K562 (cell line): Measurements from ENCODE around the gene ELOVL1. TPM values are rescaled to one million over a fixed set of nuclear protein-coding genes. Genes with fewer than 3 reads are reported as not detected.

ENCODE experiments used
- ATAC-seq: fragments of 200-7000 bp; cut with Tn5 transposase; 3 replicates; pipeline ENCODE4 v1.9.1; 2020; ENCODE audit warnings: moderate library complexity
- BruUV-seq: library from RNA; stranded (reverse); fragments of 400-500 nt; replicated peaks from 2 replicates; lab custom pipeline; 2021; lab: Mats Ljungman, UMichigan
- CTCF ChIA-PET: fragments of 300-600 bp; formaldehyde crosslinking; extraction: SDS; loops from one replicate; lab custom pipeline; 2021; ENCODE audit warnings: low intra/inter-chr PET ratio; lab: Yijun Ruan, JAX
- POLR2A ChIA-PET: fragments of 300-600, 350-650 bp; sonication (Branson Sonifier 250); formaldehyde crosslinking; extraction: SDS; loops from one replicate; lab custom pipeline; 2021; ENCODE audit warnings: antibody characterized with exemption, inconsistent platforms; lab: Yijun Ruan, JAX
- DNase-seq, 4 experiments: peaks; one replicate each; pipeline versions ENCODE4 v3.0.0 to v3.0.0-alpha.2; 2011 to 2018; ENCODE audit warnings: low spot score in 3 of 4, mixed read lengths in 3 of 4; ENCODE audit errors: extremely low read depth in 1 of 4
- FAIRE-seq: peaks from 2 replicates; lab custom pipeline; 2011; peaks lifted over from hg19 to GRCh38; lab: Jason Lieb, UNC
- H2AFZ ChIP-seq: 2 replicates; pipeline ENCODE4 v1.6.0; 2011; ENCODE audit warnings: low read depth, low read length, control low read depth, inconsistent platforms
- H3K27ac ChIP-seq: fragments of 200-600 bp; 3 replicates; pipeline ENCODE4 v1.8.0; 2011; ENCODE audit warnings: low read depth, mild to moderate bottlenecking, control low read depth, inconsistent platforms, low read length, moderate library complexity, mixed read lengths; ENCODE audit errors: extremely low read depth
- H3K27me3 ChIP-seq, 2 experiments: fragments of 300-600 bp in 1 of 2; 2 replicates in 1 of 2; 3 replicates in 1 of 2; pipeline versions ENCODE4 v1.6.0 to v1.8.0; 2011; ENCODE audit warnings: inconsistent platforms in 2 of 2, low read length in 2 of 2, mild to moderate bottlenecking in 1 of 2, mixed read lengths in 1 of 2, moderate library complexity in 1 of 2; ENCODE audit not compliant: control insufficient read depth in 2 of 2, insufficient read depth in 2 of 2
- H3K36me3 ChIP-seq: fragments of 300-600 bp; 3 replicates; pipeline ENCODE4 v1.8.0; 2011; ENCODE audit warnings: mild to moderate bottlenecking, low read length, inconsistent platforms; ENCODE audit not compliant: control insufficient read depth, insufficient read depth
- H3K4me1 ChIP-seq, 2 experiments: fragments of 200-600 bp in 1 of 2; replicated peaks in 1 of 2; 2 replicates in 1 of 2; 3 replicates in 1 of 2; pipeline versions ENCODE4 v1.5.1 to v1.8.0; 2011; ENCODE audit warnings: inconsistent platforms in 2 of 2, low read length in 2 of 2, mild to moderate bottlenecking in 1 of 2, mixed read lengths in 1 of 2, moderate library complexity in 1 of 2; ENCODE audit not compliant: control insufficient read depth in 2 of 2, insufficient read depth in 2 of 2
- H3K4me2 ChIP-seq: 2 replicates; pipeline ENCODE4 v1.6.1; 2011; ENCODE audit warnings: low read length, control low read depth, inconsistent platforms, mixed read lengths; ENCODE audit not compliant: insufficient read depth
- H3K4me3 ChIP-seq: fragments of 200-600 bp; sonication (generic), shearing (Covaris generic); 2 replicates; pipeline ENCODE4 v1.5.1; 2016; ENCODE audit warnings: control low read depth, inconsistent platforms
- H3K79me2 ChIP-seq: fragments of 200-600 bp; 3 replicates; pipeline ENCODE4 v1.8.0; 2011; ENCODE audit warnings: low read length, inconsistent platforms; ENCODE audit not compliant: control insufficient read depth, insufficient read depth
- H3K9ac ChIP-seq, 2 experiments: 2 replicates each; pipeline versions ENCODE4 v1.6.0 to v1.6.1; 2011; ENCODE audit warnings: low read depth in 2 of 2, low read length in 2 of 2, control low read depth in 1 of 2, inconsistent platforms in 1 of 2, mild to moderate bottlenecking in 1 of 2, mixed read lengths in 1 of 2; ENCODE audit not compliant: insufficient read depth in 1 of 2
- H3K9me1 ChIP-seq: one replicate; pipeline ENCODE4 v1.6.0; 2011; ENCODE audit warnings: inconsistent platforms, mild to moderate bottlenecking, low read length, moderate library complexity; ENCODE audit not compliant: control insufficient read depth, insufficient read depth
- H3K9me3 ChIP-seq: replicated peaks from 2 replicates; pipeline ENCODE4 v1.5.1; 2011; ENCODE audit warnings: low read depth, low read length, inconsistent platforms; ENCODE audit not compliant: control insufficient read depth, insufficient read depth
- H4K20me1 ChIP-seq: replicated peaks from 2 replicates; pipeline ENCODE4 v1.6.1; 2011; ENCODE audit warnings: low read length, inconsistent platforms, mixed read lengths; ENCODE audit not compliant: control insufficient read depth, insufficient read depth
- CEBPB ChIP-seq: fragments of 450-650 bp; IDR thresholded peaks from 2 replicates; pipeline ENCODE4 v1.6.1; 2016; ENCODE audit warnings: missing genetic modification characterization, missing compliant biosample characterization
- CTBP1 ChIP-seq: fragments of 450-650 bp; IDR thresholded peaks from 2 replicates; pipeline ENCODE4 v1.6.1; 2016; ENCODE audit warnings: borderline replicate concordance
- DIDO1 ChIP-seq: fragments of 450-650 bp; IDR thresholded peaks from 2 replicates; pipeline ENCODE4 v1.6.1; 2016; ENCODE audit warnings: low read depth, missing biosample characterization, missing genetic modification characterization
- DNMT1 ChIP-seq: fragments of 450-650 bp; IDR thresholded peaks from 2 replicates; pipeline ENCODE4 v1.6.1; 2016; ENCODE audit warnings: antibody characterized with exemption, mild to moderate bottlenecking
- ETV5 ChIP-seq: sonication (generic); formaldehyde crosslinking; IDR thresholded peaks from 2 replicates; pipeline ENCODE4 v1.4.0; 2020; ENCODE audit warnings: low read depth, mild to moderate bottlenecking, missing genetic modification reagents
- NFE2 ChIP-seq: IDR thresholded peaks from 2 replicates; pipeline ENCODE4 v1.6.1; 2014; ENCODE audit warnings: antibody characterized with exemption, low read depth
- NR3C1 ChIP-seq: sonication (generic); formaldehyde crosslinking; IDR thresholded peaks from 2 replicates; pipeline ENCODE4 v1.8.1; 2022; ENCODE audit warnings: missing genetic modification reagents
- PHTF2 ChIP-seq: fragments of 250-450 bp; sonication (Bioruptor Pico); IDR thresholded peaks from 2 replicates; pipeline ENCODE4 v1.5.0; 2021; ENCODE audit warnings: mild to moderate bottlenecking
- RBBP5 ChIP-seq: fragments of 200-600 bp; sonication (generic); IDR thresholded peaks from 2 replicates; pipeline ENCODE4 v1.6.1; 2012; ENCODE audit warnings: borderline replicate concordance, mild to moderate bottlenecking, low read length, control low read depth, inconsistent platforms; ENCODE audit not compliant: insufficient read depth, poor library complexity, severe bottlenecking
- SPI1 ChIP-seq: IDR thresholded peaks from 2 replicates; pipeline ENCODE4 v1.6.1; 2011; ENCODE audit warnings: low read depth, low read length, control low read depth, borderline replicate concordance
- TBP ChIP-seq: optimal IDR thresholded peaks from 2 replicates; pipeline ENCODE3; 2011; ENCODE audit warnings: low read depth, low read length, improper control_type of control experiment
- TEAD2 ChIP-seq: fragments of 450-650 bp; IDR thresholded peaks from 2 replicates; pipeline ENCODE4 v1.6.1; 2016; ENCODE audit warnings: missing genetic modification characterization, control low read depth, missing compliant biosample characterization
- YBX1 ChIP-seq: fragments of 450-650 bp; IDR thresholded peaks from 2 replicates; pipeline ENCODE4 v1.7.1; 2016; ENCODE audit warnings: mild to moderate bottlenecking
- ZBTB17 ChIP-seq: fragments of 450-650 bp; formaldehyde crosslinking; IDR thresholded peaks from 2 replicates; pipeline ENCODE4 v1.4.0; 2020; ENCODE audit warnings: mild to moderate bottlenecking
- ZNF324 ChIP-seq: fragments of 250-450 bp; sonication (Bioruptor Pico); IDR thresholded peaks from 2 replicates; pipeline ENCODE4 v1.4.0; 2020; ENCODE audit warnings: mild to moderate bottlenecking
- ZNF830 ChIP-seq: fragments of 250-450 bp; sonication (Bioruptor Pico); IDR thresholded peaks from 2 replicates; pipeline ENCODE4 v1.5.0; 2021; ENCODE audit warnings: mild to moderate bottlenecking
- ZSCAN29 ChIP-seq: fragments of 450-650 bp; IDR thresholded peaks from 2 replicates; pipeline ENCODE4 v1.6.1; 2017
- ZSCAN32 ChIP-seq: fragments of 450-650 bp; formaldehyde crosslinking; IDR thresholded peaks from 2 replicates; pipeline ENCODE4 v1.4.0; 2020; ENCODE audit warnings: mild to moderate bottlenecking, moderate library complexity
- WGBS: fragments of 100-300 bp; shearing (Covaris generic); methylation state at CpG from one replicate; pipeline ENCODE4 v1.1.6; 2016; ENCODE audit warnings: low coverage, mixed read lengths; ENCODE audit not compliant: insufficient coverage; ENCODE audit errors: missing lambda C conversion rate; 5-methylcytosine and 5-hydroxymethylcytosine counted together
- in situ Hi-C: fragments of 300-500 bp; cut with MboI; formaldehyde crosslinking; loops from 4 replicates; pipeline ENCODE4 v1.15.0; 2018; ENCODE audit warnings: inconsistent platforms, mixed read lengths
- intact Hi-C: fragments of 100-400 bp; cut with micrococcal nuclease; formaldehyde crosslinking; loops from 2 replicates; pipeline ENCODE4 v1.14.2; 2022
- polyA plus RNA-seq, 8 experiments: library from polyadenylated mRNA; depleted of rRNA in 4 of 8; stranded (reverse) in 5 of 8; unstranded in 3 of 8; fragments of >200 nt; fragmentation: Nextera tagmentation in 2 of 8; fragmentation: Illumina TruSeq in 1 of 8; extraction: Ambion mirVana in 2 of 8; extraction: Trizol in 1 of 8; gene quantifications; 2 replicates each; pipeline versions ENCODE4 v1.2.1 to v1.2.3, GENCODE V29; 2011 to 2014; ENCODE audit warnings: inconsistent platforms in 1 of 8, missing spikeins in 1 of 8
- total RNA-seq, 7 experiments: library from RNA; depleted of rRNA in 6 of 7; stranded (reverse); fragments of >200 nt in 6 of 7; fragmentation: Illumina TruSeq in 2 of 7; extraction: Trizol in 2 of 7; gene quantifications; 2 replicates each; pipeline versions ENCODE4 v1.2.1 to v1.2.3, GENCODE V29; 2011 to 2021; ENCODE audit warnings: low replicate concordance in 1 of 7
- TF ChIP-seq, protein P1 (sequence below), 3 experiments: IDR thresholded peaks in 2 of 3; conservative IDR thresholded peaks in 1 of 3; 2 replicates each; pipeline ENCODE4 v1.5.1; 2011 to 2012; ENCODE audit warnings: low read length in 3 of 3, mild to moderate bottlenecking in 3 of 3, control low read depth in 2 of 3, improper control_type of control experiment in 1 of 3, inconsistent platforms in 1 of 3, low read depth in 1 of 3, mixed read lengths in 1 of 3, moderate library complexity in 1 of 3; ENCODE audit not compliant: insufficient read depth in 2 of 3
- TF ChIP-seq, protein P2 (sequence below): fragments of 450-650 bp; formaldehyde crosslinking; IDR thresholded peaks from 2 replicates; pipeline ENCODE4 v1.4.0; 2020; ENCODE audit warnings: mild to moderate bottlenecking, moderate library complexity
- TF ChIP-seq, protein P3 (sequence below): sonication (generic); formaldehyde crosslinking; IDR thresholded peaks from 2 replicates; pipeline ENCODE4 v1.5.0; 2020; ENCODE audit warnings: missing genetic modification reagents

The ELOVL1 gene
- total and polyA plus RNA-seq, 9 of the 15 experiments (the other 6 are each of a cell fraction or from before 2014, with no cell fraction given): 51.0 to 157 (median 70.3) TPM

DNA sequence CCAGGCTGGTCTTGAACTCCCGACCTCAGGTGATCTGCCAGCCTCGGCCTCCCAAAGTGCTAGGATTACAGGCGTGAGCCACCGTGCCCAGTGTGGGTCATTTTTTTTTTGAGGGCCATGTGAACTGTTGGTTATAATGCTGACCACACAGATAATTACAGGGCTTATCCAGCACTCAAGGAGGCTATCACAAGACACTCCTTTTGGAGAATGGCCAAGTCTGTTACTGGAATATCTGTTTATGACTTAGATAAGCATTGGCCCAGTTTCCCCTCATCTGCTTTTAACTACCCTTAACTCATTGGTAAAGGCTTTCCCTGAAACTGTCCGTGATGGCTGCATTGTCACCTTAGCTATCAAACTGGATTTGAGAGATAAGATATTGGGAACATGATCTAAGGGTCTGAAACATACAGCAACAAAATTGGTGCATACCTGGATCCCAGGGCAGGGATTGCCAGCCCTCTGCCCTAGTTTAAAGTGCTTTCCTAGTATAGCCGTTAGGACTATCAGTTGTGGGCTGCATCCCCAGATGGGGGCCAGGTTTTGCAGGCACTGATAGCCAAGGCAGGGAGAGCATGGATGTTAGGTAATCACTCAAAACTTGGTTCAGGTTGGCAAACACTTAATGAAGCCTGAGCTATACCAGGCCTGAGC lies 37.5 kb upstream of the ELOVL1 start (continued):
- TF ChIP-seq PHTF2: no peak
- TF ChIP-seq, protein P1, sequence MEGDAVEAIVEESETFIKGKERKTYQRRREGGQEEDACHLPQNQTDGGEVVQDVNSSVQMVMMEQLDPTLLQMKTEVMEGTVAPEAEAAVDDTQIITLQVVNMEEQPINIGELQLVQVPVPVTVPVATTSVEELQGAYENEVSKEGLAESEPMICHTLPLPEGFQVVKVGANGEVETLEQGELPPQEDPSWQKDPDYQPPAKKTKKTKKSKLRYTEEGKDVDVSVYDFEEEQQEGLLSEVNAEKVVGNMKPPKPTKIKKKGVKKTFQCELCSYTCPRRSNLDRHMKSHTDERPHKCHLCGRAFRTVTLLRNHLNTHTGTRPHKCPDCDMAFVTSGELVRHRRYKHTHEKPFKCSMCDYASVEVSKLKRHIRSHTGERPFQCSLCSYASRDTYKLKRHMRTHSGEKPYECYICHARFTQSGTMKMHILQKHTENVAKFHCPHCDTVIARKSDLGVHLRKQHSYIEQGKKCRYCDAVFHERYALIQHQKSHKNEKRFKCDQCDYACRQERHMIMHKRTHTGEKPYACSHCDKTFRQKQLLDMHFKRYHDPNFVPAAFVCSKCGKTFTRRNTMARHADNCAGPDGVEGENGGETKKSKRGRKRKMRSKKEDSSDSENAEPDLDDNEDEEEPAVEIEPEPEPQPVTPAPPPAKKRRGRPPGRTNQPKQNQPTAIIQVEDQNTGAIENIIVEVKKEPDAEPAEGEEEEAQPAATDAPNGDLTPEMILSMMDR (IDR thresholded peaks at IDR 0.05 in 2 of 3, conservative IDR thresholded peaks at IDR 0.05 in 1 of 3; ENCODE audit: insufficient read depth in 2 of 3, low read depth in 1 of 3, low read length in 3 of 3): no peak
- TF ChIP-seq ZSCAN29: no peak
- 0 out of 2 replicates have a peak, but pooled peaks have one; percentile 27 for TF ChIP-seq NFE2
- no peak for TF ChIP-seq NR3C1
- TF ChIP-seq RBBP5: no peak
- peak; percentile 88; the same call in 1 of the 2 replicates for TF ChIP-seq CTBP1

DNA sequence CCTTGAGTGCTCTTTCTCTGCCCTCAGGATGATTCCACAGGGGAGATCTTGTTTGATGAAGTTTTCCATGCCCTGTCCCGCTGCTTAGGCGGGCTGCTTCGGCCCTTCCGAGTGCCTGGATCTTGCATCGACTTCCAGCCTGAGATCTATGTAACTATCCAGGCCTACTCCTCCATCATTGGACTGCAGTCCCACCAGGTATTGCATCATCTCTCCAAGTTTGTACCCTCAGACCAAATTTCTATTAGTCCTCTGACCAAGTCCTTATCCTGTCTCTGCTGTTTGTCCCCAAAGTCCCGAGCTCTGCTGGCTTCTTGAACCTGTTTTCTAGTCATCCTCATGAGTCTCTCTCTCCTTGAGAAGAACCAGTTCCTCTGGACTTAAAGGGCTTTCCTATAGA lies 36.5 kb upstream of the ELOVL1 start:
- ChIA-PET POLR2A (no interaction called here), CTCF (no interaction called here)
- Histone ChIP-seq H3K79me2 (no peaks in the 10 kb centered on the region), H3K36me3 (peaks cover 39% of the 10 kb centered on the region), H3K27ac (no peak overlapping the region), H3K9me3 (no peaks in the 10 kb centered on the region), H3K27me3 (no peaks in the 10 kb centered on the region), H4K20me1 (peaks cover 27% of the 10 kb centered on the region), H3K4me3 (no peak overlapping the region), H3K9me1 (no peaks in the 10 kb centered on the region), H3K4me1 (peaks cover 11 to 22% of the 10 kb centered on the region in 2 experiments; a peak in 4 of 5 replicates), H2AFZ (no peak overlapping the region), H3K4me2 (no peak overlapping the region), H3K9ac (peak overlapping the region in 1 of 2 experiments; percentile 18; a peak in 1 of 4 replicates)
- FAIRE-seq: no peak
- intact Hi-C loops: no loop called here
- BruUV-seq: no TSS peak
- DNase-seq: no peak
- 90% methylated on average over 6 of the region's 6 CpGs for WGBS
- in situ Hi-C loops: no loop called here
- ATAC-seq: no peak
- TF ChIP-seq ETV5 (CRISPR knock-in tag) (no peak), SPI1 (no peak), ZNF324 (no peak), TBP (no peak), ZNF830 (CRISPR knock-in tag) (no peak), TEAD2 (no peak), ZBTB17 (no peak), YBX1 (no peak), DNMT1 (no peak), DIDO1 (no peak), CEBPB (tag) (peak; percentile 82), ZSCAN32 (CRISPR knock-in tag) (peak; percentile 79; the same call in 1 of the 2 replicates)
- TF ChIP-seq, protein P2, sequence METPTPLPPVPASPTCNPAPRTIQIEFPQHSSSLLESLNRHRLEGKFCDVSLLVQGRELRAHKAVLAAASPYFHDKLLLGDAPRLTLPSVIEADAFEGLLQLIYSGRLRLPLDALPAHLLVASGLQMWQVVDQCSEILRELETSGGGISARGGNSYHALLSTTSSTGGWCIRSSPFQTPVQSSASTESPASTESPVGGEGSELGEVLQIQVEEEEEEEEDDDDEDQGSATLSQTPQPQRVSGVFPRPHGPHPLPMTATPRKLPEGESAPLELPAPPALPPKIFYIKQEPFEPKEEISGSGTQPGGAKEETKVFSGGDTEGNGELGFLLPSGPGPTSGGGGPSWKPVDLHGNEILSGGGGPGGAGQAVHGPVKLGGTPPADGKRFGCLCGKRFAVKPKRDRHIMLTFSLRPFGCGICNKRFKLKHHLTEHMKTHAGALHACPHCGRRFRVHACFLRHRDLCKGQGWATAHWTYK: no peak
- TF ChIP-seq, protein P3, sequence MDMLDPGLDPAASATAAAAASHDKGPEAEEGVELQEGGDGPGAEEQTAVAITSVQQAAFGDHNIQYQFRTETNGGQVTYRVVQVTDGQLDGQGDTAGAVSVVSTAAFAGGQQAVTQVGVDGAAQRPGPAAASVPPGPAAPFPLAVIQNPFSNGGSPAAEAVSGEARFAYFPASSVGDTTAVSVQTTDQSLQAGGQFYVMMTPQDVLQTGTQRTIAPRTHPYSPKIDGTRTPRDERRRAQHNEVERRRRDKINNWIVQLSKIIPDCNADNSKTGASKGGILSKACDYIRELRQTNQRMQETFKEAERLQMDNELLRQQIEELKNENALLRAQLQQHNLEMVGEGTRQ (CRISPR knock-in tag): no peak
